K562 treated with DMSO at 1 percent for 24 hours (cell line): ENCODE results near the gene ZNF3. TPM values are rescaled to one million over a fixed set of nuclear protein-coding genes. Genes with fewer than 3 reads are reported as not detected.

ENCODE experiments used
- total RNA-seq: library from RNA; unstranded; fragments of 300-600 nt; gene quantifications from 2 replicates; pipeline ENCODE4 v1.2.3, GENCODE V29; 2022; ENCODE audit warnings: low read depth; ENCODE audit not compliant: insufficient read depth

The ZNF3 gene
- total RNA-seq = 25.3 and 28.5 TPM in 2 replicates

DNA sequence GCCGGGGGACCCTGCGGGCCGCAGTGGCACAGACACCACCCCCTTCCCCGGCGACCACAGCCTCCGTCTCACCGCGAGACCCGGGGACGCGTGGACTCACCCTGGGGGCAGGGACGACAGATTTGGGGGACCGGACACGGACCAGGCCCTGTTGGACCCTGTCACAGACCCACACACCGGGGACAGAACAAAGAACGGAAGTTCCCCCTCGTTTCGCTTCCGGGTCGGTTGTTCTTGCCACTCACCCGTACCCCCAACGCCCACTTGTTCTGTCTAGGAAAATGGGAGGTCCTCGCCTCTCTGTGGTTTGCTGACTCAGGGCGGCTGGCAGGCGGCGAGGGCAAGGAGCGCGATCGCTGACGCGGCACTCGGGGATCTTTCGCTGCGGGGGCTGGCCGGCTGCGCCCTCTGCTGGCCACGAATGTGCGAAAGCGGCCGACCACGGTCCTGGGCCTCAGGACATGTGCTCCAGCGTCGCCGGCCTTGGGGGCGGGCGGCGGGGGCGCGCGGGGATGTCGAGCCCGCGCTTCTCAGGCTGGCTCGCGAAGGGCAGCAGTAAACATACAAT is at the start of gene ZNF3:
TSS of gene ZNF3 (minus strand) at position 189 of the 568 bp plus-strand sequence. CDS start 4,366 bp downstream, outside the sequence.

DNA sequence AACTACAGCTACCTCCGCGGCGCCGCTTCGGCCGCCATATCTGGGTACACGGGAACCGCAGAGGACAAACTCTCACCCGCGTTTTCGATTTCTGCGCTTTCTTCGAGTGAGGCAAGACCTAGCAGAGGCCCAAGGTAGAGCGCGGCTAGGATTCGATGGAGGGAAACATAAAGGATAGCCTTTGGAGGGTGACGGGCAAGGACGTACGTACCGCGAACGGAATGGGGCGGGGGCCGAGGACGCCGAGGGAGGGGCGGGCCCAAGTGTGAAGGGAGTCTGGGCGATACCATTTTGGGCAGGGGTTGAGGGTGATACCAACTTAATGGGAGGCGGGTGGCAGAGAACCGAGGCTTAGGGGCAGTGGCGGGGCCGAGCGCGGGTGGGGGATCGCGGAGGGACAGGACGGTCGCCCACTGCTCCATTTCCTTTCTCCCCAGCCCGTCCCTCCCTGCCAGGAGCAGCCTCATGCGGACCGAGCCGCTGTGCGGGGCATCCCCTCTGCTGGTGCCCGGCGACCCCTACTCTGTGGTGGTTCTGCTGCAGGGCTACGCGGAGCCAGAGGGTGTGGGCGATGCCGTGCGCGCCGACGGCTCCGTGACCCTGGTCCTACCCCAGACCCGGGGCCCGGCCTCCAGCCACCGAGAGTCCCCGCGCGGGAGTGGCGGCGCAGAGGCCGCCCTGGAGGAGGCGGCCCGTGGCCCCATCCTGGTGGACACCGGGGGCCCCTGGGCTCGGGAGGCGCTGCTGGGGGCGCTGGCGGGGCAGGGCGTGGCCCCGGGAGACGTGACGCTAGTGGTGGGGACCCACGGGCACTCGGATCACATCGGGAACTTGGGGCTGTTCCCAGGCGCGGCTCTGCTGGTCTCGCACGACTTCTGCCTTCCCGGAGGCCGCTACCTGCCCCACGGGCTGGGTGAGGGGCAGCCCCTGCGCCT is 45.7 kb upstream of the ZNF3 start, which contains the start of gene MBLAC1:
TSS of gene MBLAC1 (plus strand) at position 37 of the 935 bp plus-strand sequence. CDS start at position 466, 429 bp downstream.

DNA sequence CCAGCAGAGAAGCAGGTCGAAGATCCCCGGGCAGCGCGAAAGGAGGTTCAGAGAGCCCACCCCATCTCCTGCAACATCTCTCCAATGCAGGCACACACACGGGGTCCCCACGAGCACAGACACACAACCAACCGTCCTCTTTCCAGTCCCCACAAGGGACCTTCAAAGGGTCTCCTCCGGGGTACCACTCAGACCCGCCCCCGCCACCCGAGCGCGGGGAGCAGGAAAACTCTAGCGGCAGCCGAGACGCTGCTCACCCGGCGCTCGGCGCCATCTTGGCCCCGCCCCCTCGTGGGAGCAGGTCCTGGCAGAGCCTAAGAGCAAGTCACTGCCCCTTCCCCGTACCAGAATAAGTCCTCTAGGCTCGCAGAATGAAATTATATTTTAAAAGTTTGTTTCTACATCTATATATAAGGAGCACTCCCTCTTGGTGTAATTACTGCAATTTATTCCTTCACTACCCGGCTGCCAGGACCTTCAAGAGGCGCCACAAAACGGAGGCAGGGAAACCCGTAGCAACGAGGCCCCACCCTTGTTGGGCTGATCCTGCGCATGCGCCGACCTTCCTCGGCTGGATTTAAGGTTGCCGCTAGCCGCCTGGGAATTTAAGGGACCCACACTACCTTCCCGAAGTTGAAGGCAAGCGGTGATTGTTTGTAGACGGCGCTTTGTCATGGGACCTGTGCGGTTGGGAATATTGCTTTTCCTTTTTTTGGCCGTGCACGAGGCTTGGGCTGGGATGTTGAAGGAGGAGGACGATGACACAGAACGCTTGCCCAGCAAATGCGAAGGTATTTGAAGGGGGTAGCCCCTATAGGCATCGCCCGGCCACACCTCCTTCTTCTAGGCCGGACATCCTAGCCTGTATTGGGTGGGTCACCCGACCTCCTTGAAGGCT is 37.8 kb upstream of the ZNF3 start, which contains the start of the genes CNPY4 and TAF6:
TSS of gene CNPY4 (plus strand) at position 563 of the 898 bp plus-strand sequence. CDS start at position 674, 111 bp downstream.
TSS of gene TAF6 (minus strand) at position 287 of the 898 bp plus-strand sequence. CDS start 5,149 bp downstream, outside the sequence.

DNA sequence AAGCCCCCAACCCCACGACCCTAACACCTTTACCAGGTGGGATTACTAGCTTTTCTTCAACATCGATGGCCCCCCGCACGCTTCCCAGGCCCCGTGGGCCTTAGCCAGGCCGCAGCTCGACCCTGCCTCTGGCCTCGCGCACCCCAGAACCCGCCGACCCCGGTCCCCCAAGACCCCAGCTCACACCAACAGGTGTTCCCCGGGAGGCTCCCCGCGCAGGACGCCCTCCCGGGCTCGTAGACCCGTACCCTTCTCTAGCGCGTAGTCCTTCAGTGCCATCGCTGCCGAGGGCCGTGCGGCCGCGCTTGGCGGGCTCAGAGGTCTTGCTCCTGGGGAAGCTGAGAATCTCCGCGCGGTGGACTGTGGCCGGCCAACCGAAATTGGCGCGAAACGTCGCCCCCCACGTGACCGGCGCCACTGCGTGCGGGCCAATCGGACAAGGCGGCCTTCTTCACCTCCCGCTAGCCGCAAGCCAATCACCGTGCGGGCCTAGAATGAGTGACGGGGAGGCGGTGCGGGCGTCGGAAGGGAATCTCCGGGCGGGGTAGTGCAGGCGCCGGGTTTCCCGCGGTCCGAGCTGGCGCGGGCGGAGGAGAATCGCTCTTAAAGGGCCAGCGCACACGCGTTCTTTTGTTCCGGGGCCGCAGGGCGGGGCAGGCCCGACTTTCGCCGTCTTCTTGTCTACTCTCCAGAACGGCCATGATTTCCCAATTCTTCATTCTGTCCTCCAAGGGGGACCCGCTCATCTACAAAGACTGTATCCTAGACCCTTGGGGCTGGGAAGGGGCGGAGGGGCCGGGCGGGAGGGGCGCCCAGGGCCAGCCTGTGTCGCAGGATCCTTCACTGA is 19.7 kb upstream of the ZNF3 start, which contains the start of the genes AP4M1 and MCM7:
TSS of gene AP4M1 (plus strand) at position 628 of the 847 bp plus-strand sequence. CDS start at position 700, 72 bp downstream.
TSS of gene MCM7 (minus strand) at position 382 of the 847 bp plus-strand sequence. CDS start at position 279, 103 bp downstream.

DNA sequence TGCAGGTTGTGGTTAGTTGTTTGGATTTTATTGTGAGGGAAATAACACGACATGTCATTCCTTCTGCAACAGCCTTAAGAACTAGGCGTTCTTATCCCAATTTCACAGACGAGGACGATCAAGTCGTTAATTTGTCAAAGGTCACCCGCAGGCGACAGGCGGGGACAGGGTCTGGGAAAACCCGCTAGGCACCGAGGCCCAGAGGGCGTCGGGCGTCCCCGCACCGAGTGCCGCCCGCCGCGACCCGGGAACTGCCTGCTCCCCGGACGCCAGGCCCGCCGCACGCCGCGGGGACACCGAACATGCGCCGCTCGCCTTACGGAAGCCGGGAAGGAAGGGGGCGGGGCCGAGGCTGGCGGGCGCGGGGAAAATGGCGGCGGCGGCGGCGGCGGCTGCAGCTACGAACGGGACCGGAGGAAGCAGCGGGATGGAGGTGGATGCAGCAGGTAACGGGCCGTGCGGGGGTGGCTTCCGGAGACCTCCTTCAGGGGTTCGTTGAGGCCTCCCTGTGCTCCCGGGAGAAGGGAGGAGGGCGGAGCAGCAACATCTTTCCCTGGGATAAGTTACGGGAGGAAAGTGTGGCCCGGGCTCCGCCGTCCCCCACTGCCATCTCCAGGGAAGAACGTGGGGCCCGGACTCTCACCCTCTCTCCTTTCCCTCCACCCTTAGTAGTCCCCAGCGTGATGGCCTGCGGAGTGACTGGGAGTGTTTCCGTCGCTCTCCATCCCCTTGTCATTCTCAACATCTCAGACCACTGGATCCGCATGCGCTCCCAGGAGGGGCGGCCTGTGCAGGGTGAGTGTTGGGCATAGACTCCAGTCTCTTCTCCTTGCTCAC is 7.3 kb upstream of the ZNF3 start, which contains the start of gene COPS6:
TSS of gene COPS6 (plus strand) at position 349 of the 837 bp plus-strand sequence. CDS start at position 371, 22 bp downstream.

DNA sequence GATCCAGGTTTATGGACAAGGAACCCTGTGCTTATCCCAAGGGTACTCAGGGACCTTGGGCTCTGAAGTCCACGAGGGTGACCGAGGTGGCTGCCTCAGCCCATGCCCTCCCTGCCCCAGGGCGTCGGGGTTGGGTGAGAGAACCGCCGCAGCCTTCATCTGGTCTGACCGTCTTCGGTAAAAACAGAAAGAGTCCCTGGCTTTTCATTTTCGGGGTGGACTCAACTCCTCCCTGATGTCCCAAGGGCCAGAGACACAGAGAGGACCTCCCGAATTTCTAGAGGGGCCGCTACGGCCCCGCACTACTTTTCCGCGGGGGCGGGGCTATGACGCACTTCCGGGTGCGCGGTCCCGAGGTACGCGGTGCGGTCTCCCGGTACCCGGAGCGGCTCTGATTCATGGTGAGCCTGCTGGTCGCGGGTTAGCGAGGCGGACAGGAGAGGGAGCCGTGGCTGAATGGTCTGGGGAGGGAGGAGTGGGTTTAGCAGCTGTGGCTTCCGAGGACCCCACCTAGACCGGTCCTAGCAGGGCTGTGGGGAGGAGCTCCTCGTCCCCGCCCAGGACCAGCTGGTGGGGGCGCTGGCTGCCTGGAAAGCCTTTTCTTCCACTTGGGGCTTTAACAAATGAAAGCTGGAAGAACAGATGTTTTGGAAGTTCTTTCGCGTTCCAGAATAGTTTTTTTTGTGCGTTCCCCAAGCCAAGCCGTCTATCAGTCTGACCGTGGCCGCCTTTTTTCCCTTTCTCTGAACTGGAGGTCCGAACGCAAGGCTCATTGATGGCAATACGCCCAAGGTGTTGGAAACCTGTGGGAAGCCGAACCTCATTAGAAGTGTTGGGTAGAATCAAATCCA is 31.9 kb downstream of the ZNF3 start, which contains the start of gene ZSCAN21:
TSS of gene ZSCAN21 (plus strand) at position 334 of the 851 bp plus-strand sequence. CDS start 7,233 bp downstream, outside the sequence.

Other genes starting within 250 kb of the ZNF3 start
- gene OR2AE1, start 204.7 kb downstream of the ZNF3 start, total RNA-seq = not detected in 2 replicates
- 37.2 and 40.7 TPM in 2 replicates for gene TRIM4, start 162.2 kb downstream of the ZNF3 start, total RNA-seq
- 1.0 TPM in 1 of 2 replicates, not detected in the other for gene GJC3, start 152.1 kb downstream of the ZNF3 start, total RNA-seq
- not detected in 2 replicates for gene AZGP1, start 105.7 kb downstream of the ZNF3 start, total RNA-seq
- gene ZKSCAN1, start 66.1 kb downstream of the ZNF3 start, total RNA-seq = 15.3 and 16.6 TPM in 2 replicates
- 13.1 and 17.1 TPM in 2 replicates for gene ZSCAN21, start 31.9 kb downstream of the ZNF3 start, total RNA-seq
- gene COPS6, start 7.2 kb upstream of the ZNF3 start, total RNA-seq = 181 and 186 TPM in 2 replicates
- gene MCM7, start 19.7 kb upstream of the ZNF3 start, total RNA-seq = 443 and 494 TPM in 2 replicates
- 20.7 and 22.2 TPM in 2 replicates for gene AP4M1, start 19.9 kb upstream of the ZNF3 start, total RNA-seq
- gene TAF6, start 37.6 kb upstream of the ZNF3 start, total RNA-seq = 108 and 127 TPM in 2 replicates
- 8.4 and 10.7 TPM in 2 replicates for gene CNPY4, start 37.9 kb upstream of the ZNF3 start, total RNA-seq
- gene MBLAC1, start 45.2 kb upstream of the ZNF3 start, total RNA-seq = 5.3 and 5.6 TPM in 2 replicates
- gene LAMTOR4, start 67.2 kb upstream of the ZNF3 start, total RNA-seq = 355 and 415 TPM in 2 replicates
- gene TRAPPC14, start 77.0 kb upstream of the ZNF3 start, total RNA-seq = 47.1 and 49.6 TPM in 2 replicates
- 3.5 and 4.9 TPM in 2 replicates for gene GAL3ST4, start 86.9 kb upstream of the ZNF3 start, total RNA-seq
- 3.2 and 4.3 TPM in 2 replicates for gene GPC2, start 95.7 kb upstream of the ZNF3 start, total RNA-seq
- gene STAG3, start 96.2 kb upstream of the ZNF3 start, total RNA-seq = 6.8 and 7.3 TPM in 2 replicates
- not detected in 2 replicates for gene PVRIG, start 138.2 kb upstream of the ZNF3 start, total RNA-seq
- gene SPDYE3, start 226.0 kb upstream of the ZNF3 start, total RNA-seq = 4.1 and 4.3 TPM in 2 replicates